ENCODE measurements around the gene ARRDC5.
"Not testable (repeated sequence)": the region's sequence is repeated elsewhere in the genome, so short reads cannot be mapped to it uniquely, and the experiment has no call there.

The ARRDC5 gene

DNA sequence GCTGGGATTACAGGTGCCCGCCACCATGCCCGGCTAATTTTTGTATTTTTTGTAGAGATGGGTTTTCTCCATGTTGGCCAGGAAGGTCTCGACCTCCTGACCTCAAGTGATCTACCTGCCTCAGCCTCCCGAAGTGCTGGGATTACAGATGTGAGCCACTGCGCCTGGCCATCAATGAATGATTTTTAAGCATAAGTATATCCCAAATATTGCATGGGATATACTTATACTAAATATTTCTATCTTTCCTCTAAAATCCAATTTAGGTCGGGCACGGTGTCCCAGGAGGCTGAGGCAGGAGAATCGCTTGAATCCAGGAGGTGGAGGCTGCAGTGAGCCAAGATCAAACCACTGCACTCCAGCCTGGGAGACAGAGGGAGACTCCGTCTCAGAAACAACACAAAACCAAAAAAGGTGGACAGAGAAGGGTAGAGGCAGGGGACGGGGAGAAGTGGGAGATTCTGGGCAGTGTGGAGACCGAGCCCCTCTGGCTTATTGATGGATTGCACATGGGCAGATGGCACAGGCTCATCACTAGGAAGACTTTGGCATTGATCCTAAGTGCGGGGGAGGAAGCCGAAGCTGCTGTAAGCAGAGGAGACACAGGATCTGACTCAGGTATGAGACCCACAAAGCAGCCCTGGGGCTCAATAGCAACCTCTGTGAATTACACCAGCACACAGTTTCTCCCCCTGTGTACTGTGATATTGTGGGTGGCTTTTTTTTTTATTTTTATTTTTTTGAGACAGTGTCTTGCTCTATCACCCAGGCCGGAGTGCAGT is 13.5 kb downstream of the ARRDC5 start:
- TF ChIP-seq, protein P1, sequence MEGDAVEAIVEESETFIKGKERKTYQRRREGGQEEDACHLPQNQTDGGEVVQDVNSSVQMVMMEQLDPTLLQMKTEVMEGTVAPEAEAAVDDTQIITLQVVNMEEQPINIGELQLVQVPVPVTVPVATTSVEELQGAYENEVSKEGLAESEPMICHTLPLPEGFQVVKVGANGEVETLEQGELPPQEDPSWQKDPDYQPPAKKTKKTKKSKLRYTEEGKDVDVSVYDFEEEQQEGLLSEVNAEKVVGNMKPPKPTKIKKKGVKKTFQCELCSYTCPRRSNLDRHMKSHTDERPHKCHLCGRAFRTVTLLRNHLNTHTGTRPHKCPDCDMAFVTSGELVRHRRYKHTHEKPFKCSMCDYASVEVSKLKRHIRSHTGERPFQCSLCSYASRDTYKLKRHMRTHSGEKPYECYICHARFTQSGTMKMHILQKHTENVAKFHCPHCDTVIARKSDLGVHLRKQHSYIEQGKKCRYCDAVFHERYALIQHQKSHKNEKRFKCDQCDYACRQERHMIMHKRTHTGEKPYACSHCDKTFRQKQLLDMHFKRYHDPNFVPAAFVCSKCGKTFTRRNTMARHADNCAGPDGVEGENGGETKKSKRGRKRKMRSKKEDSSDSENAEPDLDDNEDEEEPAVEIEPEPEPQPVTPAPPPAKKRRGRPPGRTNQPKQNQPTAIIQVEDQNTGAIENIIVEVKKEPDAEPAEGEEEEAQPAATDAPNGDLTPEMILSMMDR (conservative IDR thresholded peaks at IDR 0.05): no peak
- no peak overlapping the region for H3K27ac ChIP-seq

DNA sequence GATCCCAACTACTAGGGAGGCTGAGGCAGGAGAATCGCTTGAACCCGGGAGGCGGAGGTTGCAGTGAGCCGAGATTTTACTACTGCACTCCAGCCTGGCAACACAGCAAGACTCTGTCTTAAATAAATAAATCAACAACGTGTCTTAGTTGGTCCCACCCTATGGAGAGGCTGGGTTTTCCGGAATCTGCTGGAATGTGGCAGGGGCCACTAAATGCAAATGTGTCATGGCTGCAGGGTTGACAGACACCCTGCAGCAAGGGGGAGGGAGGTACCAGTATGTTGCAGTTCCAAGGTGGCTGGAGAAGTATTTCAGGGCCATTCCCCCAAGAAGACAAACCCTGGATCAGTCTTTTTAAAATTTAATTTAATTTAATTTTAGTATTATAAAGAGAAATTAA is 14.9 kb downstream of the ARRDC5 start:
- not testable (repeated sequence) for H3K27ac ChIP-seq

DNA sequence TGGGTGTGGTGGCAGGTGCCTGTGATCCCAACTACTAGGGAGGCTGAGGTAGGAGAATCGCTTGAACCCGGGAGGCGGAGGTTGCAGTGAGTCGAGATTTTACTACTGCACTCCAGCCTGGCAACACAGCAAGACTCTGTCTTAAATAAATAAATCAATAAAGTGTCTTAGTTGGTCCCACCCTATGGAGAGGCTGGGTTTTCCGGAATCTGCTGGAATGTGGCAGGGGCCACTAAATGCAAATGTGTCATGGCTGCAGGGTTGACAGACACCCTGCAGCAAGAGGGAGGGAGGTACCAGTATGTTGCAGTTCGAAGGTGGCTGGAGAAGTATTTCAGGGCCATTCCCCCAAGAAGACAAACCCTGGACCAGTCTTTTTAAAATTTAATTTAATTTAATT is 17.7 kb downstream of the ARRDC5 start:
- H3K27ac ChIP-seq: not testable (repeated sequence)

DNA sequence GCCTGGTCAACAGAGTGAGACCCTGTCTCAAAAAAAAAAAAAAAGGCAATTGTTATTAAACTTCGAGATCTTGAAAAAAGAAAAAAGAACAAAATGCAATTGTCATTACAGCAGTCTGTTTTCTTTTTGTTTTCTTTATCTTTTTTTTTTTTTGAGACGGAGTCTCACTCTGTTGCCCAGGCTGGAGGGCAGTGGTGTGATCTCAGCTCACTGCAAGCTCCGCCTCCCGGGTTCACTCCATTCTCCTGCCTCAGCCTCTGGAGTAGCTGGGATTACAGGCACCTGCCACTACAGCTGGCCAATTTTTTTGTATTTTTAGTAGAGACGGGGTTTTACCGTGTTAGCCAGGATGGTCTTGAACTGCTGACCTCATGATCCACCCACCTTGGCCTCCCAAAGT is 19.8 kb downstream of the ARRDC5 start:
- H3K27ac ChIP-seq: not testable (repeated sequence)

DNA sequence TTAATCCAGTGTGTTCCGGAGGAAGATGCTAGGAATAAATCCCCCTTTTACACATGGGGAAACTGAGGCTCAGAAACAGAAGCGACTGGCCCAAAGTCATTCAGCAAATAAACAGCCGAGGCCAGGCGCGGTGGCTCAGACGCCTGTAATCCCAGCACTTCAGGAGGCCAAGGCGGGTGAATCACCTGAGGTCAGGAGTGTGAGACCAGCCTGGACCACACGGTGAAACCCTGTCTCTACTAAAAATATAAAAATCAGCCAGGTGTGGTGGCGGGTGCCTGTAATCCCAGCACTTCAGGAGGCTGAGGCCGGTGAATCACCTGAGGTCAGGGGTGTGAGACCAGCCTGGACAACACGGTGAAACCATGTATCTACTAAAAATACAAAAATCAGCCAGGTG is 23.7 kb downstream of the ARRDC5 start:
- H3K27ac ChIP-seq: no peak overlapping the region
- TF ChIP-seq, protein P1 (conservative IDR thresholded peaks at IDR 0.05): no peak

DNA sequence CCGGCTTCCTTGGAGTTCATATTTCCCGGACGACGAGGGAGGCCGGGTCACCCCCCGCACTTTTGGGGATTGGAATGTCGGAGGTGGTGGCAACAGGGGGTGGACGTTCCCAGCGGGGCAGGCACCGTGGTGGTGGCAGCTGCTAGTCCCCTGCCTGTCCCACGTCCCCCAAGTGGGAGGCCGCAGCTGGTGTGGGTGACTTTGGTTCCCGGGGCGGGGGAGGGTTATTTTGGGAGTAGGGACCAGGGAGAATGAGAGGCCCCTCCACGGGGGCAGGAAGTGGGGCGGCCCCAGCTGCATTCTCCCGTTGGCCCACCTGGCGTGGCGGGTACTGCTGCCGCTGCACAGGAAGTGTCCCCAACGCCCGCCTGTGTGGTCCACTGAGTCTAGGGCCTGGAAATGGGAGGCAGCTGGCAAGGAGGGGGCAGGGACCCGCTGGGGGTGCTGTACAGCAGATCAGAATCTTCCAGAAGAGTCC is 24.2 kb downstream of the ARRDC5 start:
- H3K27ac ChIP-seq: no peak overlapping the region
- TF ChIP-seq, protein P1 (conservative IDR thresholded peaks at IDR 0.05): no peak

DNA sequence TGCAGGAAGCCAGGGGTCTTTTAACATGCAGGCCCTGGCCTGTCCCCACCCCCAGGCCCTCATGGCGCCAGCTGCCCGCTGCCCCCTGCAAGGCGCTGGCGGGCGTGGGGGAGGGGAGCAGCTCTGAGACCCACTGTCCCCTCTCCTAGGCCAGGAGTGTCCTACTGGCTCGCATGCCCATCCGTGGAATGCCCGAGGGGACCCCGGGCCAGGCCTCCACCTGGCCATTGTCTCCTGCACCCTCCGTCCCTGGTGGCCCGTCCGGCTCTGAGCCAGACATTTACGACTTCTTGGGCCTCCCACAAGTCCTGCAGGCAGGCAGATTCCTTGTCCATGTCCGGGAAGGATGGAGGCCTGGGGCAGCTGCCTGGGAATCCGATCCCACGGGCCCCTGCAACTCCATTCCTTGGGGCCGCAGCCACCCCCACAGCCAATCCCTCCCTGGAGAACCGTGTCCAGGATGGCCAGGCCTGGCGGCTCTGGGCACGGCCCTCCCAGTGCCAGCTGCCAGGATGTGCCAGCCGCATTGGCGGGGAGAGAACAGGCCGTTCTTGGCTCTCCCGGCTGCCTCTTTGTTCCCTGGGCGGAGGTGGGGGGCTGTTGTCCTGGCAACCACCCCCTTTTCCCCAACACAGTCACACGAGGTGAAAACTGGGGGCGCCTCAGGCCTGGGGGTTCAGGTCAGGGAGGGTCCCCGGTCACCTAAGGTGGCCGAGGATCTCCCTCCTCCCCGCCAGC is 24.8 kb downstream of the ARRDC5 start:
- TF ChIP-seq, protein P1 (conservative IDR thresholded peaks at IDR 0.05): no peak
- H3K27ac ChIP-seq: no peak overlapping the region

DNA sequence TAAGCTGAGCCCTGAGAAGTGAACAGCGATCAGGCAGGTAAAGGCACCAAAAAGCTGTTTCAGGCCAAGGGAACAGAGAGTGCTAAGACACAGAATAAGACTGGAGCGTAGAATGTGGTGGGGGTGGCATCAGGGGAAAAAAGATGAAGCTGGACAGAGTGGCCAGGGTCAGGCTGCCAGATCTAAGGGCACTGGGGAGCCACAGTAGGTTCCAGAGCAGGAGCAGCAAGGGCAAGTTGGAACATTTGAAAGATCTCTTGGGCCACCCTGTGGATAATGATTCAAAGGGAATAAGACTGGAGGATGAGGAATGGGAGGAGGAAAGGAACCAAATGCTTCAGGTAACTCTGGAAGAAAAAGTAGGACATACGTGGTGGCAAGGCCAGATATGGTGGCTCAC is 28.8 kb downstream of the ARRDC5 start:
- TF ChIP-seq, protein P1 (conservative IDR thresholded peaks at IDR 0.05): no peak
- no peak overlapping the region for H3K27ac ChIP-seq

DNA sequence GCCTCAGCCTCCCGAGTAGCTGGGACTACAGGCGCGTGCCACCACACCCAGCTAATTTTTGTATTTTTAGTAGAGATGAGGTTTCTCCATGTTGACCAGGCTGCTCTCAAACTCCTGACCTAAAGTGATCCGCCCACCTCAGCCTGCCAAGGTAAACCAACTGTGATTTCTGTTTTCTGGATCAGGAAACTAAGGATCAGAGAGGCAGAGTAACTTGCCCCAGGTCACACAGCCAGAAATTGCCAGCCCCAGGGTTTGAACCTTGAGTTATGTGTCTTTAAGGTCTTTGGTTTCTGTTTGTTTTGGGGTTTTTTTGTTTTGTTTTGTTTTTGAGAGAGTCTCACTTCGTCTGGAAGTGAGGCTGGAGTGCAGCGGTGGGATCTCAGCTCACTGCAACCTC is 31.0 kb downstream of the ARRDC5 start:
- TF ChIP-seq, protein P1 (conservative IDR thresholded peaks at IDR 0.05): no peak
- no peak overlapping the region for H3K27ac ChIP-seq
